Mononuclear cell (primary cell): Measurements from ENCODE around the gene PTCHD1. TPM values are rescaled to one million over a fixed set of nuclear protein-coding genes. Genes with fewer than 3 reads are reported as not detected.

ENCODE experiments used
- H3K27me3 ChIP-seq: 2 replicates; pipeline ENCODE4 v1.6.0; 2011; ENCODE audit warnings: low read length, control low read depth; ENCODE audit not compliant: insufficient read depth
- H3K4me1 ChIP-seq: 2 replicates; pipeline ENCODE4 v1.5.1; 2011; ENCODE audit warnings: mild to moderate bottlenecking, low read length, control low read depth; ENCODE audit not compliant: insufficient read depth
- H3K4me3 ChIP-seq: 2 replicates; pipeline ENCODE4 v1.5.1; 2011; ENCODE audit warnings: mild to moderate bottlenecking, low read length, moderate library complexity
- H3K9me3 ChIP-seq: 2 replicates; pipeline ENCODE4 v1.5.1; 2011; ENCODE audit warnings: low read depth, mild to moderate bottlenecking, control low read depth, low read length
- total RNA-seq: library from RNA; depleted of rRNA; stranded (reverse); fragments of >200 nt; gene quantifications from one replicate; pipeline ENCODE4 v1.2.3, GENCODE V29; 2012

Gene PTCHD1
- total RNA-seq, 1 donor: under 0.01 TPM

DNA sequence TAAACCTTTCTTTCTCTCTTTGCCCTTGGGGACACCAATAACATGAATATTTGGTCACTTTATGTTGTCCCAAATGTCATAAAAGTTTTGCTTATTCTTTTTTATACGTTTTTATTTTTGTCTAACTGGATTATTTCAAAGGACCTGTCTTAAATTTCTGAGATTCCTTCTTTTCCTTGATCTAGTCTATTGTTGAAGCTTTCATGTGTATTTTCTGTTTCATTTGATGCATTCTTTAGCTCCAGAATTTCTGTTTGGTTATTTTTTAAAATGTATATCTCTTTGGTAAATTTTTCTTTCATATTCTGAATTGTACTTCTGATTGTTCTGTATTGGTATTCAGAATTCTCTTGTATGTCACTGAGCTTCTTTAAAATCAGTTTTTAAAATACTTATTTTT lies 88.3 kb downstream of the PTCHD1 start:
- Histone ChIP-seq H3K4me3 (no peak overlapping the region), H3K27me3 (no peaks in the 10 kb centered on the region), H3K9me3 (no peaks in the 10 kb centered on the region), H3K4me1 (no peaks in the 10 kb centered on the region)

DNA sequence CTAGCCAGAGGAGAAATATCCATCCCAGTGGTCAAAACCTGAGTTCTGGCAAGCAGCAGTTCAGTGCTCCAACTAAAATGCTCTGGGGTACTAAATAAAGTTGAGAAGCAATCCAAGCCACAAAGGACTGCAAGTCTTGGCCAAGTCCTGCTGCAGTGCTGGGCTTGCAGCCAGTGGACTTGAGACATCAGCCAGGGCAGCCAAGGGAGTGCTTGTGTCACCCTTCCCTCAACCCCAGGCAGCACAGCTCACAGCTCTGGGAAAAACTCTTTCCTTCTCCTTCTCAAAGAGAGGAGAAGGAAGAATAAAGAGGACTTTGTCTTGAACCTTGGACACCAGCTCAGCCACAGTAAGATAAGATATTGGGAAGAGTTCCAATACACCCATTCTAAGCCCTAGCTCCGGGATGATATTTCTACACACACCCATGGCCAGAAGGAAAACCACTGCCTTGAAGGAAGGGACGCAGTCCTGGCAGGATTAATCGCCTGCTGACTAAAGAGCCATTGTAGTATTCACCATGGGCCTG lies 99.8 kb downstream of the PTCHD1 start:
- H3K4me1 ChIP-seq: no peaks in the 10 kb centered on the region
- H3K4me3 ChIP-seq: no peak overlapping the region
- H3K9me3 ChIP-seq: no peaks in the 10 kb centered on the region
- H3K27me3 ChIP-seq: no peaks in the 10 kb centered on the region

DNA sequence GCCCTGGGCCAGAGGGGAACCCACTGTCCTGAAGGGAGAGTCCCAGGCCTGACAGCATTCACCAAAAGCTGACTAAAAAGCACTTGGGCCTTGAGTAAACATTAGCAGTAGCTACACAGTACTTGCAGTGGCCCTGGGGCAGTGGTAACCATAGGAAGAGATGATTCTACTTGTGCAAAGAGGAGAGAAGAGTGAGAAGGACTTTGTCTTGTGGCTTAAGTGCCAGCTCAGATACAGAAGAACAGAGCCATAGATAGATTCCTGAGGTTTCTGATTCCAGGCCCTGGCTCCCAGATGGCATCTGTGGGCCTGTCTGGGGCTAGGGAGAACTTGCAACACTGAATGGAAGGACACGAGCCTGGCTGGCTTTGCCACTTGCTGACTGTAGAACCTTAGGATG lies 100.5 kb downstream of the PTCHD1 start:
- Histone ChIP-seq H3K27me3 (no peaks in the 10 kb centered on the region), H3K4me1 (no peaks in the 10 kb centered on the region), H3K9me3 (no peaks in the 10 kb centered on the region), H3K4me3 (no peak overlapping the region)

DNA sequence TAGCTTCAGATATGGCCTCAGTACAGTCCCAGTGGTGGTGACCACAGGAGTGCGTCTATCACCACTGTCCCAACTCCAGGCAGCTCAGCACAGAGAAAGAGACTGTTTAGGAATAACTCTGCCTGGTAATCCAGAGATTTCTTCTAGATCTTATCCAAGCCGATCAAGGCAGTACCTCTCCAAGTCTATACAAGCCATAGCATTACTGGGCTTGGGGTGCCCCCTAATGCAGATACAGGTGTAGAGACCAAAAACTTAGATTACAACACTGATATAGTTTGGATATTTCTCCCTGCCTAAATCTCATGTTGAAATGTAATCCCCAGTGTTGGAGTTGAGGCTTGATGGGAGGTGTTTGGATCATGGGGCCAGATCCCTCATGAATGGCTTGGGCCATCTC lies 100.9 kb downstream of the PTCHD1 start:
- Histone ChIP-seq H3K9me3 (no peaks in the 10 kb centered on the region), H3K27me3 (no peaks in the 10 kb centered on the region), H3K4me1 (no peaks in the 10 kb centered on the region), H3K4me3 (no peak overlapping the region)

DNA sequence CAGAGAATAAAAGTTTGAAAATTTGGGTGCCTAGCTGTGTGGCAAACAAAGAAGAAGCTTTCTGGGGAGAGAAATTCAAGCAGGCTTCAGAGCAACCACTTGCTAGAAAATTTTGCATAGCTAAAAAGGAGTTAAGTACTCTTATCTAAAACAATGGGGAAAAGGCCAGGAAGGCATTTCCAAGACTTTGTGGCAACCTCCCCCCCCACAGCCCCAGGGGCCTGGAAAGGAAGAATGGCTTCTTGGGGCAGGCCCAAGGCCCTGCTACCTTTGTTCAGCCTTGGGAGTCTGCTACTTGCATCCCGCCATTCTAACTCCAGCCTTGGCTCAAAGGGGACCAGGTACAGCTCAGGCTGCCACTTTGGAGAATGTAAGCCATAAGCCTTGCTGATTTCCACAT lies 102.2 kb downstream of the PTCHD1 start:
- no peaks in the 10 kb centered on the region for H3K27me3 ChIP-seq
- H3K9me3 ChIP-seq: no peaks in the 10 kb centered on the region
- no peak overlapping the region for H3K4me3 ChIP-seq
- H3K4me1 ChIP-seq: no peaks in the 10 kb centered on the region

- Histone ChIP-seq H3K4me3 (no peak overlapping the region), H3K9me3 (no peaks in the 10 kb centered on the region), H3K4me1 (no peaks in the 10 kb centered on the region), H3K27me3 (no peaks in the 10 kb centered on the region)
These were observed 116.6 kb downstream of the PTCHD1 start for GRCh38 chrX:23451266-23451665.
